ENCODE data around the gene NAA30.
"Not testable (repeated sequence)": the region's sequence is repeated elsewhere in the genome, so short reads cannot be mapped to it uniquely, and the experiment has no call there.

GRCh38 chr14:57343545-57344297 lies 46.7 kb upstream of the NAA30 start:
- TF ChIP-seq MAX (IDR thresholded peaks at IDR 0.05); EZH2 (IDR thresholded peaks at IDR 0.05); POLR2AphosphoS5 (IDR thresholded peaks at IDR 0.05; ENCODE audit: low read depth, low read length); CTCF (IDR thresholded peaks at IDR 0.05 in 2 of 3, conservative IDR thresholded peaks at IDR 0.05 in 1 of 3; ENCODE audit: borderline replicate concordance in 1 of 3, insufficient read depth in 1 of 3, low read depth in 2 of 3, low read length in 2 of 3); POLR2A (IDR thresholded peaks at IDR 0.05; ENCODE audit: borderline replicate concordance, extremely low read depth, insufficient read depth, insufficient read length); REST (IDR thresholded peaks at IDR 0.05; ENCODE audit: low read depth); EZH2phosphoT487 (IDR thresholded peaks at IDR 0.05; ENCODE audit: borderline replicate concordance); ATF3 (IDR thresholded peaks at IDR 0.05); YY1 (IDR thresholded peaks at IDR 0.05; ENCODE audit: extremely low read depth, insufficient replicate concordance, low read depth, low read length): not testable (repeated sequence)
